H9 (cell line): ENCODE measurements around the gene TMEM129. TPM values are rescaled to one million over a fixed set of nuclear protein-coding genes. Genes with fewer than 3 reads are reported as not detected.

Source experiments
- DNase-seq: peaks from one replicate; pipeline ENCODE4 v3.0.0-alpha.2; 2017
- H2AFZ ChIP-seq: one replicate; pipeline ENCODE4 v1.6.1; 2013; ENCODE audit warnings: mild to moderate bottlenecking, low read length, control low read depth, moderate library complexity
- H2AK5ac ChIP-seq: 2 replicates; pipeline ENCODE4 v1.6.1; 2013; ENCODE audit warnings: low read length, control low read depth, mixed read lengths; ENCODE audit not compliant: insufficient read length
- H2BK120ac ChIP-seq: one replicate; pipeline ENCODE4 v1.6.1; 2013; ENCODE audit warnings: low read depth, mild to moderate bottlenecking, low read length, control low read depth, inconsistent platforms; ENCODE audit not compliant: poor library complexity, severe bottlenecking
- H2BK12ac ChIP-seq: 2 replicates; pipeline ENCODE4 v1.6.1; 2013; ENCODE audit warnings: low read length, control low read depth, mixed read lengths, low read depth; ENCODE audit not compliant: insufficient read length
- H2BK15ac ChIP-seq: 2 replicates; pipeline ENCODE4 v1.6.1; 2013; ENCODE audit warnings: low read depth, low read length, control low read depth
- H2BK20ac ChIP-seq: one replicate; pipeline ENCODE4 v1.6.1; 2013; ENCODE audit warnings: low read depth, mild to moderate bottlenecking, low read length, control low read depth, inconsistent platforms; ENCODE audit not compliant: poor library complexity, severe bottlenecking
- H2BK5ac ChIP-seq: 2 replicates; pipeline ENCODE4 v1.6.1; 2013; ENCODE audit warnings: low read length, control low read depth, mixed read lengths; ENCODE audit not compliant: insufficient read length
- H3K14ac ChIP-seq: 2 replicates; pipeline ENCODE4 v1.6.1; 2013; ENCODE audit warnings: low read length, control low read depth; ENCODE audit not compliant: insufficient read depth
- H3K18ac ChIP-seq: 2 replicates; pipeline ENCODE4 v1.6.1; 2013; ENCODE audit warnings: low read depth, mild to moderate bottlenecking, mixed read lengths, low read length, control low read depth; ENCODE audit not compliant: insufficient read length
- H3K23ac ChIP-seq: 2 replicates; pipeline ENCODE4 v1.6.1; 2013; ENCODE audit warnings: low read length, control low read depth, mixed read lengths, low read depth; ENCODE audit not compliant: insufficient read length
- H3K23me2 ChIP-seq: 2 replicates; pipeline ENCODE4 v1.6.1; 2013; ENCODE audit warnings: low read depth, mild to moderate bottlenecking, mixed read lengths, low read length, control low read depth; ENCODE audit not compliant: insufficient read length, poor library complexity, severe bottlenecking
- H3K27ac ChIP-seq: 2 replicates; pipeline ENCODE4 v1.5.1; 2013; ENCODE audit warnings: low read length, control low read depth, mixed read lengths, low read depth; ENCODE audit not compliant: insufficient read length
- H3K27me3 ChIP-seq: 2 replicates; pipeline ENCODE4 v1.6.1; 2013; ENCODE audit warnings: low read length, control low read depth, inconsistent platforms; ENCODE audit not compliant: insufficient read depth
- H3K4ac ChIP-seq: 2 replicates; pipeline ENCODE4 v1.6.1; 2013; ENCODE audit warnings: low read depth, mild to moderate bottlenecking, control low read depth, inconsistent platforms, low read length, moderate library complexity
- H3K4me1 ChIP-seq: 2 replicates; pipeline ENCODE4 v1.6.1; 2013; ENCODE audit warnings: low read length, control low read depth, inconsistent platforms; ENCODE audit not compliant: insufficient read depth
- H3K4me2 ChIP-seq: 2 replicates; pipeline ENCODE4 v1.6.1; 2013; ENCODE audit warnings: low read length, control low read depth, mixed read lengths; ENCODE audit not compliant: insufficient read length, insufficient read depth
- H3K56ac ChIP-seq: 2 replicates; pipeline ENCODE4 v1.6.1; 2013; ENCODE audit warnings: low read depth, mild to moderate bottlenecking, mixed read lengths, low read length, control low read depth; ENCODE audit not compliant: insufficient read length
- H3K79me1 ChIP-seq: 2 replicates; pipeline ENCODE4 v1.6.1; 2013; ENCODE audit warnings: low read depth, mild to moderate bottlenecking, moderate library complexity, low read length, control low read depth, inconsistent platforms; ENCODE audit not compliant: insufficient read depth, poor library complexity, severe bottlenecking
- H3K79me2 ChIP-seq: 2 replicates; pipeline ENCODE4 v1.6.1; 2013; ENCODE audit warnings: low read length, control low read depth, inconsistent platforms; ENCODE audit not compliant: insufficient read depth
- H3K9ac ChIP-seq: 2 replicates; pipeline ENCODE4 v1.6.1; 2013; ENCODE audit warnings: low read length, control low read depth, mixed read lengths; ENCODE audit not compliant: insufficient read length; ENCODE audit errors: extremely low read depth
- H3K9me3 ChIP-seq: one replicate; pipeline ENCODE4 v1.6.1; 2013; ENCODE audit warnings: low read depth, low read length, inconsistent platforms; ENCODE audit not compliant: control insufficient read depth
- H3T11ph ChIP-seq: one replicate; pipeline ENCODE4 v1.6.1; 2013; ENCODE audit warnings: mild to moderate bottlenecking, low read length, control low read depth, inconsistent platforms
- H4K20me1 ChIP-seq: one replicate; pipeline ENCODE4 v1.6.1; 2013; ENCODE audit not compliant: control insufficient read depth, insufficient read length, insufficient read depth
- H4K5ac ChIP-seq: 2 replicates; pipeline ENCODE4 v1.6.1; 2013; ENCODE audit warnings: low read depth, mild to moderate bottlenecking, mixed read lengths, low read length, control low read depth; ENCODE audit not compliant: insufficient read length
- H4K8ac ChIP-seq: replicated peaks from 2 replicates; pipeline ENCODE4 v1.6.1; 2013; ENCODE audit warnings: low read length, control low read depth, mixed read lengths, low read depth; ENCODE audit not compliant: insufficient read length
- H4K91ac ChIP-seq: 2 replicates; pipeline ENCODE4 v1.6.1; 2013; ENCODE audit warnings: low read depth, mild to moderate bottlenecking, moderate library complexity, mixed read lengths, low read length, control low read depth; ENCODE audit not compliant: insufficient read length
- H3K27ac Mint-ChIP-seq, 3 experiments: 2 replicates in 2 of 3; 3 replicates in 1 of 3; pipeline ENCODE4 v1.8.0; 2020 to 2021; ENCODE audit warnings: mixed read lengths in 3 of 3, mild to moderate bottlenecking in 1 of 3, moderate library complexity in 1 of 3
- H3K27me3 Mint-ChIP-seq: 2 replicates; pipeline ENCODE4 v1.8.0; 2021; ENCODE audit warnings: low read depth, mild to moderate bottlenecking, moderate library complexity, mixed read lengths
- H3K36me3 Mint-ChIP-seq, 3 experiments: 2 replicates in 2 of 3; 3 replicates in 1 of 3; pipeline ENCODE4 v1.8.0; 2020 to 2021; ENCODE audit warnings: low read depth in 3 of 3, mixed read lengths in 3 of 3; ENCODE audit not compliant: insufficient read depth in 1 of 3
- H3K4me1 Mint-ChIP-seq, 2 experiments: 2 replicates each; pipeline ENCODE4 v1.8.0; 2020; ENCODE audit warnings: mixed read lengths in 2 of 2
- H3K4me3 Mint-ChIP-seq, 2 experiments: 2 replicates in 1 of 2; 3 replicates in 1 of 2; pipeline ENCODE4 v1.8.0; 2020 to 2021; ENCODE audit warnings: mild to moderate bottlenecking in 2 of 2, mixed read lengths in 2 of 2, moderate library complexity in 1 of 2
- H3K9me3 Mint-ChIP-seq, 2 experiments: 2 replicates in 1 of 2; 3 replicates in 1 of 2; pipeline ENCODE4 v1.8.0; 2020; ENCODE audit warnings: mild to moderate bottlenecking in 2 of 2, mixed read lengths in 2 of 2, moderate library complexity in 1 of 2
- CTCF ChIP-seq: fragments of 200-600 bp; sonication (generic); conservative IDR thresholded peaks from 3 replicates; pipeline ENCODE4 v1.8.0; 2021; ENCODE audit warnings: antibody characterized with exemption, mild to moderate bottlenecking
- WGBS: extraction: QIAGEN DNeasy Blood & Tissue Kit; methylation state at CpG from one replicate; pipeline ENCODE4 v1.1.7; 2013; ENCODE audit warnings: missing lambda C conversion rate, low lambda C conversion rate, mixed read lengths; ENCODE audit not compliant: insufficient read length; ENCODE audit errors: extremely low coverage; 5-methylcytosine and 5-hydroxymethylcytosine counted together
- total RNA-seq: library from RNA; stranded (reverse); gene quantifications from 2 replicates; pipeline ENCODE4 v1.2.1, GENCODE V29; 2021

The TMEM129 gene
- total RNA-seq, 1 experiment from 2014 or later, result 27.3 TPM

GRCh38 chr4:1759170-1759817 is 38.2 kb upstream of the TMEM129 start:
- Histone ChIP-seq H3T11ph (no peak overlapping the region), H2BK15ac (0 out of 2 replicates have a peak overlapping the region, but pooled peaks have one; percentile 76), H2BK20ac (no peak overlapping the region), H3K4me2 (no peak overlapping the region), H2AK5ac (no peak overlapping the region), H4K91ac (no peak overlapping the region), H3K9ac (no peak overlapping the region), H4K8ac (no peak overlapping the region), H2BK12ac (no peak overlapping the region), H3K14ac (no peak overlapping the region; the same call in 1 of the 2 replicates), H2BK5ac (no peak overlapping the region), H4K5ac (no peak overlapping the region), H3K4me1 (no peaks in the 10 kb centered on the region), H2AFZ (no peak overlapping the region), H3K9me3 (no peaks in the 10 kb centered on the region), H3K23ac (no peak overlapping the region), H3K18ac (no peak overlapping the region), H3K79me1 (no peaks in the 10 kb centered on the region), H3K27me3 (no peaks in the 10 kb centered on the region), H3K23me2 (no peaks in the 10 kb centered on the region), H2BK120ac (no peak overlapping the region), H3K79me2 (no peaks in the 10 kb centered on the region), H3K27ac (no peak overlapping the region), H3K56ac (no peak overlapping the region), H4K20me1 (no peaks in the 10 kb centered on the region), H3K4ac (no peak overlapping the region)
- H3K4me1 Mint-ChIP-seq, result peaks cover 8 to 24% of the 10 kb centered on the region in 2 experiments
- no peak overlapping the region for H3K4me3 Mint-ChIP-seq
- no peaks in the 10 kb centered on the region; the same call in 1 of the 2 replicates for H3K27me3 Mint-ChIP-seq
- no CpG with 5 or more reads among the region's 19 CpGs for WGBS
- H3K27ac Mint-ChIP-seq, result no peak overlapping the region
- H3K36me3 Mint-ChIP-seq, result no peaks in the 10 kb centered on the region
- no peak for TF ChIP-seq CTCF
- no peak for DNase-seq
- no peaks in the 10 kb centered on the region for H3K9me3 Mint-ChIP-seq
